Right cardiac atrium (tissue), 5 donors: ENCODE results near the gene NTRK2. TPM values are rescaled to one million over a fixed set of nuclear protein-coding genes. Genes with fewer than 3 reads are reported as not detected.

Experiments used
- ATAC-seq, 2 donors: fragments of 200-7000 bp; cut with Tn5 transposase; one replicate each; pipeline versions ENCODE4 v1.8.0 to v1.9.1; 2020; ENCODE audit warnings: moderate library complexity in 2 of 2, mild to moderate bottlenecking in 1 of 2
- DNase-seq, 3 donors: peaks; one replicate each; pipeline ENCODE4 v3.0.0-alpha.2; 2020
- H3K27ac ChIP-seq: one replicate; pipeline ENCODE4 v1.5.1; 2013; ENCODE audit warnings: mild to moderate bottlenecking, low read length, control low read depth, moderate library complexity
- H3K27me3 ChIP-seq: one replicate; pipeline ENCODE4 v1.6.1; 2013; ENCODE audit not compliant: control insufficient read depth, insufficient read depth
- H3K4me1 ChIP-seq: one replicate; pipeline ENCODE4 v1.6.1; 2013; ENCODE audit warnings: low read length; ENCODE audit not compliant: control insufficient read depth, insufficient read depth
- H3K4me3 ChIP-seq: one replicate; pipeline ENCODE4 v1.5.1; 2013; ENCODE audit warnings: low read length, control low read depth
- H3K9me3 ChIP-seq: one replicate; pipeline ENCODE4 v1.6.1; 2013; ENCODE audit warnings: low read length; ENCODE audit not compliant: control insufficient read depth
- WGBS: extraction: QIAGEN DNeasy Blood & Tissue Kit; methylation state at CpG from one replicate; pipeline ENCODE4 v1.1.7; 2013; 5-methylcytosine and 5-hydroxymethylcytosine counted together
- intact Hi-C, 4 donors: fragments of 100-400 bp; cut with DNase I; formaldehyde crosslinking; loops; one replicate each; pipeline versions ENCODE4 v1.11.0 to v1.14.0; 2022 to 2023
- polyA plus RNA-seq: library from polyadenylated mRNA; stranded (reverse); fragments of 200-250 nt; gene quantifications from one replicate; pipeline ENCODE4 v1.2.3, GENCODE V29; 2013
- total RNA-seq, 4 donors: library from RNA; stranded (reverse); fragmentation: NEBNext Ultra II Directional; extraction: Animal tissue kit (Norgen Biotek cat#: 25700); gene quantifications; one replicate each; pipeline ENCODE4 v1.2.1, GENCODE V29; 2021
- donor health status: healthy with polysubstance abuse.
- donor health status: DM: no; HTN: yes; CAD: no.
- donor health status: DM: no; HTN: no; CAD: no.
- donor health status: DM: no; HTN: yes; CAD: no; lungs with severe emphysema.
- donor health status: DM: yes; HTN: yes; CAD: no.

The NTRK2 gene
- total and polyA plus RNA-seq, 5 donors: 9.6 to 55.3 (median 34.7) TPM

GRCh38 chr9:84851935-84852585 is 182.5 kb downstream of the NTRK2 start:
- ATAC-seq: peak; percentile 77 to 80
- intact Hi-C loops: no loop called here
- Histone ChIP-seq H3K27me3 (no peaks in the 10 kb centered on the region), H3K4me3 (no peak overlapping the region), H3K27ac (peak overlapping the region; percentile 16), H3K4me1 (peaks cover 4% of the 10 kb centered on the region), H3K9me3 (no peaks in the 10 kb centered on the region)
- DNase-seq: peak in 2 of 3 donors; percentile 55 to 68
- 55% methylated on average over 10 of the region's 10 CpGs for WGBS

GRCh38 chr9:84852617-84853301 is 183.2 kb downstream of the NTRK2 start:
- ATAC-seq (no peak), DNase-seq (no peak)
- Histone ChIP-seq H3K9me3 (no peaks in the 10 kb centered on the region), H3K27me3 (no peaks in the 10 kb centered on the region), H3K4me3 (no peak overlapping the region), H3K27ac (no peak overlapping the region), H3K4me1 (peaks cover 4% of the 10 kb centered on the region)
- intact Hi-C loops: no loop called here
- 26% methylated on average over 1 of the region's 1 CpG for WGBS

- peak; percentile 62 to 77 for ATAC-seq
- WGBS: 54% methylated on average over 4 of the region's 4 CpGs
- Histone ChIP-seq H3K27ac (no peak overlapping the region), H3K4me1 (peaks cover 4% of the 10 kb centered on the region), H3K4me3 (no peak overlapping the region), H3K27me3 (no peaks in the 10 kb centered on the region), H3K9me3 (no peaks in the 10 kb centered on the region)
- peak in 2 of 3 donors; percentile 45 to 72 for DNase-seq
- intact Hi-C loops: no loop called here
Measured at GRCh38 chr9:84856181-84856632, 186.7 kb downstream of the NTRK2 start.

- Histone ChIP-seq H3K9me3 (no peaks in the 10 kb centered on the region), H3K27ac (no peak overlapping the region), H3K4me3 (no peak overlapping the region), H3K4me1 (no peaks in the 10 kb centered on the region), H3K27me3 (no peaks in the 10 kb centered on the region)
- ATAC-seq (peak; percentile 32 to 49), DNase-seq (no peak)
- intact Hi-C loops: no loop called here
- WGBS: 28% methylated on average over 1 of the region's 1 CpG
Measured at GRCh38 chr9:84857211-84857610, 187.7 kb downstream of the NTRK2 start.

GRCh38 chr9:84858364-84858763 is 188.8 kb downstream of the NTRK2 start:
- intact Hi-C loops: no loop called here
- no peaks in the 10 kb centered on the region for H3K4me1 ChIP-seq
- H3K27me3 ChIP-seq: no peaks in the 10 kb centered on the region
- ATAC-seq: peak; percentile 48 to 66
- H3K27ac ChIP-seq: no peak overlapping the region
- 53% methylated on average over 6 of the region's 6 CpGs for WGBS
- no peaks in the 10 kb centered on the region for H3K9me3 ChIP-seq
- peak in 2 of 3 donors; percentile 25 to 68 for DNase-seq
- no peak overlapping the region for H3K4me3 ChIP-seq

- no peak for ATAC-seq
- intact Hi-C loops: no loop called here
Measured at GRCh38 chr9:84860249-84861115, 191.0 kb downstream of the NTRK2 start.

GRCh38 chr9:84861455-84861854 is 191.9 kb downstream of the NTRK2 start:
- Histone ChIP-seq H3K4me3 (no peak overlapping the region), H3K27ac (no peak overlapping the region), H3K27me3 (no peaks in the 10 kb centered on the region), H3K4me1 (no peaks in the 10 kb centered on the region), H3K9me3 (no peaks in the 10 kb centered on the region)
- no peak for DNase-seq
- WGBS: 90% methylated on average over 4 of the region's 4 CpGs
- intact Hi-C loops: no loop called here
- no peak for ATAC-seq

More at GRCh38 chr9:84860249-84861115, 191.0 kb downstream of the NTRK2 start:
- no peaks in the 10 kb centered on the region for H3K4me1 ChIP-seq
- H3K27me3 ChIP-seq: no peaks in the 10 kb centered on the region
- no peak overlapping the region for H3K4me3 ChIP-seq
- DNase-seq: no peak
- WGBS: 53% methylated on average over 12 of the region's 12 CpGs
- no peak overlapping the region for H3K27ac ChIP-seq
- H3K9me3 ChIP-seq: no peaks in the 10 kb centered on the region

- no peaks in the 10 kb centered on the region for H3K27me3 ChIP-seq
- no peaks in the 10 kb centered on the region for H3K9me3 ChIP-seq
- 94% methylated on average over 7 of the region's 7 CpGs for WGBS
- no peak overlapping the region for H3K27ac ChIP-seq
- H3K4me1 ChIP-seq: no peaks in the 10 kb centered on the region
- no peak for ATAC-seq
- no peak for DNase-seq
- H3K4me3 ChIP-seq: no peak overlapping the region
- intact Hi-C loops: no loop called here
Measured at GRCh38 chr9:84862308-84862707, 192.8 kb downstream of the NTRK2 start.

GRCh38 chr9:84862810-84863287 is 193.3 kb downstream of the NTRK2 start:
- peak in 2 of 3 donors; percentile 16 to 30 for DNase-seq
- H3K27me3 ChIP-seq: no peaks in the 10 kb centered on the region
- intact Hi-C loops: no loop called here

GRCh38 chr9:84863372-84863771 is 193.8 kb downstream of the NTRK2 start:
- 85% methylated on average over 4 of the region's 4 CpGs for WGBS
- H3K4me1 ChIP-seq: no peaks in the 10 kb centered on the region
- no peak overlapping the region for H3K4me3 ChIP-seq
- intact Hi-C loops: no loop called here
- no peaks in the 10 kb centered on the region for H3K27me3 ChIP-seq
- no peak overlapping the region for H3K27ac ChIP-seq
- ATAC-seq (no peak), DNase-seq (no peak)
- no peaks in the 10 kb centered on the region for H3K9me3 ChIP-seq

More at GRCh38 chr9:84862810-84863287, 193.3 kb downstream of the NTRK2 start:
- Histone ChIP-seq H3K4me1 (no peaks in the 10 kb centered on the region), H3K4me3 (no peak overlapping the region), H3K9me3 (no peaks in the 10 kb centered on the region), H3K27ac (no peak overlapping the region)
- WGBS: 35% methylated on average over 2 of the region's 2 CpGs
- ATAC-seq: peak in 1 of 2 donors; percentile 43
